ENCODE data around the gene NTM. TPM values are rescaled to one million over a fixed set of nuclear protein-coding genes. Genes with fewer than 3 reads are reported as not detected.

NTM gene
- total RNA-seq, 1 donor from 2014 or later = 4.3 TPM

DNA sequence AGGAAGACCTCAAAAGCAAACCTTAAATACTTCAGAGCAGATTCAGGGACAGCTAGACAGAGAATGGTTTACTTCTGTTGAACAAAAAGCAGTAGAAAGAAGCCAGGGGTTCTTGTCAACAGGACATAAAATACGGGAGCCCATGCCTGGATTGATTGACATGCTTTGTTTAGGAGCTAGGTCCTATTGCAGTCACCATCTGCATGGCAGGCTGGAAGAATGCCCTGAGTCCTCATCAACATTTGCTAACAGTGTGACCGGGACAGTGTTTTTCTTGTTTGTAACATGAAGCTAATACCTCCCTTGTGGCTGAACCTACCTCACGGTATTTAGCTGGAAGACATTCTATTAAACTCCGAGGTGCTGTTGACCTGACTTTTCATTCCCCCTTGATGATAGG is 225.4 kb downstream of the NTM start:
- DNase-seq (ENCODE audit: low spot score, unreplicated experiment) = no peak
- no peaks in the 10 kb centered on the region for H3K36me3 Mint-ChIP-seq (ENCODE audit: insufficient read depth)
- H3K4me3 Mint-ChIP-seq (ENCODE audit: low read depth) = no peak overlapping the region
- H3K27ac Mint-ChIP-seq = no peak overlapping the region
- no peaks in the 10 kb centered on the region for H3K9me3 Mint-ChIP-seq (ENCODE audit: low read depth)
- peaks cover 18% of the 10 kb centered on the region for H3K27me3 Mint-ChIP-seq
- H3K4me1 Mint-ChIP-seq (ENCODE audit: low read depth) = peaks cover 6% of the 10 kb centered on the region
- TF ChIP-seq, protein P1, sequence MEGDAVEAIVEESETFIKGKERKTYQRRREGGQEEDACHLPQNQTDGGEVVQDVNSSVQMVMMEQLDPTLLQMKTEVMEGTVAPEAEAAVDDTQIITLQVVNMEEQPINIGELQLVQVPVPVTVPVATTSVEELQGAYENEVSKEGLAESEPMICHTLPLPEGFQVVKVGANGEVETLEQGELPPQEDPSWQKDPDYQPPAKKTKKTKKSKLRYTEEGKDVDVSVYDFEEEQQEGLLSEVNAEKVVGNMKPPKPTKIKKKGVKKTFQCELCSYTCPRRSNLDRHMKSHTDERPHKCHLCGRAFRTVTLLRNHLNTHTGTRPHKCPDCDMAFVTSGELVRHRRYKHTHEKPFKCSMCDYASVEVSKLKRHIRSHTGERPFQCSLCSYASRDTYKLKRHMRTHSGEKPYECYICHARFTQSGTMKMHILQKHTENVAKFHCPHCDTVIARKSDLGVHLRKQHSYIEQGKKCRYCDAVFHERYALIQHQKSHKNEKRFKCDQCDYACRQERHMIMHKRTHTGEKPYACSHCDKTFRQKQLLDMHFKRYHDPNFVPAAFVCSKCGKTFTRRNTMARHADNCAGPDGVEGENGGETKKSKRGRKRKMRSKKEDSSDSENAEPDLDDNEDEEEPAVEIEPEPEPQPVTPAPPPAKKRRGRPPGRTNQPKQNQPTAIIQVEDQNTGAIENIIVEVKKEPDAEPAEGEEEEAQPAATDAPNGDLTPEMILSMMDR (IDR thresholded peaks at IDR 0.05; ENCODE audit: unreplicated experiment) = no peak

DNA sequence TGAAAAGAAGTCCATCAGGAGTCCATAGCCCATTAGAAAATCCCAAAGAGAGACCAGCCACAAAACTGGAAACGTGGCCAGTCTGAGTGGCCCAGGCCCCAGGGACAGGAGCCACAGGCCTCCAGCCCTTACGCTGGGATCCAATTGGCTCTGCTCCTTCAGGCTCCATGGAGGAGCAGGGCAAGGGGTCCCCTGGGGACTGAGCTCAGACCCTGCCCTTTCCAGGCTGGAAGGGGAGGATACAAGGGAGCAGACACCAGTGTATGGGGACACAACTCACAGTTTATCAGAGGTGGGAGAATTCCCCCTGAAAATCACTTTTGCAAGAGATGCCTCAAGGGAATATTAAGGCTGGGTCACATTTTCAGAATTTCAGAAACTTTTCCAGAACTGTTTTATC is 227.5 kb downstream of the NTM start:
- TF ChIP-seq, protein P1 (IDR thresholded peaks at IDR 0.05; ENCODE audit: unreplicated experiment) = no peak
- Mint-ChIP-seq H3K9me3 (ENCODE audit: low read depth) (no peaks in the 10 kb centered on the region), H3K27me3 (peaks cover 13% of the 10 kb centered on the region), H3K27ac (no peak overlapping the region), H3K4me3 (ENCODE audit: low read depth) (no peak overlapping the region), H3K4me1 (ENCODE audit: low read depth) (peaks cover 2% of the 10 kb centered on the region), H3K36me3 (ENCODE audit: insufficient read depth) (no peaks in the 10 kb centered on the region)
- DNase-seq (ENCODE audit: low spot score, unreplicated experiment) = no peak

DNA sequence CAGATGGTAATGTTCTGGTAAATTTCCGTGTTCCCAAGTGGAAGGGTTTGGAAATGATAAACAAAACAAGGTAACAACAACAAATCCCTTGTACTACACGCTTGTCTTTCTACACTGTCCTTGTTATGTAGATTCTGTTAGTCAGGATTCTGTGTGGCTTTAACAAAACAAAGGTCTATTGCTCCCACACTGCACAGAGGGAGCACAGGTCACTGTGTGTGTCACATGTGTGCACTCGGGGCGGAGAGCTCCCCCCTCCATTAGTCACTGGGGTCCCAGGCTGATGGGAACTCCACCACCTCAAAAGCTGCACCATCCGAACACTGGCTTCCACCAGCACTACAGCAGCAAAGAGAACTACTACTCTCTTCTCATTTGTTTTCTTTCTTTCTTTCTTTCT is 227.9 kb downstream of the NTM start:
- TF ChIP-seq, protein P1 (IDR thresholded peaks at IDR 0.05; ENCODE audit: unreplicated experiment) = no peak
- H3K36me3 Mint-ChIP-seq (ENCODE audit: insufficient read depth) = no peaks in the 10 kb centered on the region
- H3K27ac Mint-ChIP-seq = no peak overlapping the region
- H3K9me3 Mint-ChIP-seq (ENCODE audit: low read depth) = no peaks in the 10 kb centered on the region
- H3K27me3 Mint-ChIP-seq = peaks cover 16% of the 10 kb centered on the region
- DNase-seq (ENCODE audit: low spot score, unreplicated experiment) = no peak
- no peaks in the 10 kb centered on the region for H3K4me1 Mint-ChIP-seq (ENCODE audit: low read depth)
- no peak overlapping the region for H3K4me3 Mint-ChIP-seq (ENCODE audit: low read depth)

DNA sequence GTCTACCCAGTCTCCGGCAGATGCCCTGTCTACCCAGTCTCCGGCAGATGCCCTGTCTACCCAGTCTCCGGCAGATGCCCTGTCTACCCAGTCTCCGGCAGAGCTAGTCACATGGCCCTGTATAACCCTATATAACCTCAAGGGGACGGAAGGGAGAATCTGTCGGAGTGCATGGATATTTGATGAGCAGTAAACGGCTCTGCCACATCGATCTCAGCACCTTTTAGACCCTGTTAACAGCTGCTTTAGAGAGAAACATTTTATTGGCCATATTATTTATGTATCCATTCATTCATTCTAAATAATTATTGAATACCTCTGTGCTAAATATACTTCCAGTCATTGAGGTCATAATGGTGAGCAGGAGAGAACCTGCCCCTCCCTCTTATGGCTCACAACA is 228.9 kb downstream of the NTM start:
- no peak overlapping the region for H3K4me3 Mint-ChIP-seq (ENCODE audit: low read depth)
- H3K27ac Mint-ChIP-seq = no peak overlapping the region
- TF ChIP-seq, protein P1 (IDR thresholded peaks at IDR 0.05; ENCODE audit: unreplicated experiment) = no peak
- no peaks in the 10 kb centered on the region for H3K36me3 Mint-ChIP-seq (ENCODE audit: insufficient read depth)
- peaks cover 13% of the 10 kb centered on the region for H3K27me3 Mint-ChIP-seq
- DNase-seq (ENCODE audit: low spot score, unreplicated experiment) = no peak
- H3K4me1 Mint-ChIP-seq (ENCODE audit: low read depth) = no peaks in the 10 kb centered on the region
- H3K9me3 Mint-ChIP-seq (ENCODE audit: low read depth) = peaks cover 3% of the 10 kb centered on the region

DNA sequence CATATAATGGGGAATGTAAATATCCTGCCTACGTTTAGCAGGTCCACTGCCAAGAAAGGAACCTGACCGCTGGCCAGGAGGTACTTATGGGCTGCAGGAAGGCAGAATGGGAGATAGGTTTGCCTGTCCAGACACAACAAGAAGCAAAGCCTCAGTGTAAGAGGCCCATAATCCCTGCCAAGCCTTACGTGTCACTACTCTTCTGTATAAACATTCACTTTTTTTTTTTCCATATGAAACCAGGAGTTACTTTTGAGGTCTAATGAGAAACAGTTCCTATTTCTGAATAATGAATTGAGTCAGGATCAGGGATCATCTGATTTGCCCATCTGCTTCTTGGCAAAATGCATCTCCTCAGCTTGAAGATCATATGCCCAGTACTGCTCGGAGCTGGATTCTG is 230.2 kb downstream of the NTM start:
- H3K27me3 Mint-ChIP-seq = peaks cover 5% of the 10 kb centered on the region
- H3K4me3 Mint-ChIP-seq (ENCODE audit: low read depth) = no peak overlapping the region
- no peak for DNase-seq (ENCODE audit: low spot score, unreplicated experiment)
- H3K27ac Mint-ChIP-seq = no peak overlapping the region
- H3K4me1 Mint-ChIP-seq (ENCODE audit: low read depth) = no peaks in the 10 kb centered on the region
- H3K9me3 Mint-ChIP-seq (ENCODE audit: low read depth) = peaks cover 3% of the 10 kb centered on the region
- TF ChIP-seq, protein P1 (IDR thresholded peaks at IDR 0.05; ENCODE audit: unreplicated experiment) = no peak
- H3K36me3 Mint-ChIP-seq (ENCODE audit: insufficient read depth) = no peaks in the 10 kb centered on the region
